ENCODE results near the gene TNIK.
"Not testable (repeated sequence)": the region's sequence is repeated elsewhere in the genome, so short reads cannot be mapped to it uniquely, and the experiment has no call there.

TNIK gene

DNA sequence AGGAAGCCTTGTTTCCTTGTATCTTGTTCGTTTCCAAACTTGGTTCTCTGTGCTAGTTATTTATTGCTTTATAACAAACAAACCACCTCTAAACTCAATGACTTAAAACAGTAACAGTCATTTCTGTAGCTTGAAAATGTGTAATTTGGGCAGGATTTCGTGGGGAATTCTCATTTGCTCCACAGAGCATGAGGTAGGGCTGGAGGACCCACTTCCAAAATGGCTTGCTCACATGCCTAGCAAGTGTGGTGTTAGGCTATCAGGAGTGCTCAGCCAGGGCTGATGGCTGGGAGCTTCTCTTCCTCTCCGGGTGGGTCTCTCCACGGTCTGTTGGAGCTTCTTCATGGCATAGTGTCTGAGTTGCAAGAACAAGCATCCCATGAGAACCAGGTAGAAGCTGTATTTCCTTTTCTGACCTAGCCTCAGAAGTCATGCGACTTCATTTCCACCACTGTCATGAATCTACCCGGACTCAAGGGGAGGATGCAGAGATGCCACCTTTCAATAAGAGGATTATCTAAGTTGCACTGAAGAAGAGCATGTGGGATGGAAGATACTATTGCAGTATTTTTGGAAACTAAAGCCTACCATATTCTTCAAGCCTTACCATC, 8.2 kb upstream of the TNIK start:
- DNase-seq: no peak

DNA sequence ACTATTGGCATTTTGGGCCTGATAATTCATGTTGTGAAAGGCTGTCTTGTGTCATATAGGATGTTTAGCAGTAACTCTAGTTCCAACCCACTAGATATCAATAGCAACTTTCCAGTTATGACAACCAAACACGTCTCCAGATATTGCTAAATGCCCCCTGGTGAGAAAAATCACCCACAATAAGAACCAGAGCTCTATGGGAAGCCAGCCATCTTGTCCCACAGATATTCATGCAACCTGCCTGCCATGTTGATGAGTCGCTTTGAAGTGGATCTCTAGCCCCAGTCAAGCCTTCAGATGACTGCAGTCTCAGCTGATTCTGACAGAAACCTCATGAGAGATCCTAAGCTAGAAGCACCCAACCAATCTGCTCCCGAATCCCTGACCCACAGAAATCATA, 5.6 kb upstream of the TNIK start:
- DNase-seq: no peak

- DNase-seq: no peak
Measured at GRCh38 chr3:171464462-171464861, 4.3 kb upstream of the TNIK start.

GRCh38 chr3:171462224-171462623, 2.0 kb upstream of the TNIK start:
- DNase-seq: no peak

DNA sequence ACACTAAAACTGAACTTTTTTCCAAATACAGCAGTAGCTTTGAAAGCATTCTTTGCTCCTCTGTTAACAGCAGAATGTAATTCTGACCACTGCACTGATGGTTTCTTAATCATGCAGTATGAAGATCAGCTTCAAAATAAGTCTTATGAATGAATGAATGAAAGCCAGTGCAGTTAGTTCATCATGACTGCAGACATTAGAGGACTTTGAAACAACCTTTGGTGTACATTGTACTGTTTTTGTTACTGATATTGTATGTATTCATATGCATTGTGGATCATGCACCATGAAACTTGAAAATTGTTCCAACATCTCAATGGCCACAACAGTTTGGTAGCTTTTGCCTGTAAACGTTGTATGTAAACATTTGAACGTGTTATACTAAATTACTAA, 1.3 kb upstream of the TNIK start:
- no peak for DNase-seq

- DNase-seq: peak; percentile 26
Measured at GRCh38 chr3:171460725-171461524, 720 bp upstream of the TNIK start.

- DNase-seq: peak; percentile 51
Measured at GRCh38 chr3:171459137-171459941, 866 bp downstream of the TNIK start.

DNA sequence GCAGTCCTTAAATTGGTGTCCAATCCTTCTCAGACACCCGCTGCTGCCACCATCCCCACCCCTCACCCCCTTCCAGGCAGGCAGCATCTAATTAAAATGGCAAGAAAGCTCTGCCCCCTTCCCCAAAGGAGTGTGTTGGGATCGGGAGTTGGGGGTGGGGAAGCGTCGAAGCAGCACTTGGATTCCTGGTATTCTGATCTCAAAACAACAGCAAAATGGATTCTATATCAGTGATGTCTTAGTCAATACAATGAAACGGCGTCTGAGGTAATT, 1.4 kb downstream of the TNIK start:
- DNase-seq: no peak

GRCh38 chr3:171458071-171458863, 1.9 kb downstream of the TNIK start:
- DNase-seq: peak; percentile 55

- no peak for DNase-seq
Measured at GRCh38 chr3:171457607-171458061, 2.6 kb downstream of the TNIK start.

- no peak for DNase-seq
Measured at GRCh38 chr3:171456765-171457606, 3.2 kb downstream of the TNIK start.

DNA sequence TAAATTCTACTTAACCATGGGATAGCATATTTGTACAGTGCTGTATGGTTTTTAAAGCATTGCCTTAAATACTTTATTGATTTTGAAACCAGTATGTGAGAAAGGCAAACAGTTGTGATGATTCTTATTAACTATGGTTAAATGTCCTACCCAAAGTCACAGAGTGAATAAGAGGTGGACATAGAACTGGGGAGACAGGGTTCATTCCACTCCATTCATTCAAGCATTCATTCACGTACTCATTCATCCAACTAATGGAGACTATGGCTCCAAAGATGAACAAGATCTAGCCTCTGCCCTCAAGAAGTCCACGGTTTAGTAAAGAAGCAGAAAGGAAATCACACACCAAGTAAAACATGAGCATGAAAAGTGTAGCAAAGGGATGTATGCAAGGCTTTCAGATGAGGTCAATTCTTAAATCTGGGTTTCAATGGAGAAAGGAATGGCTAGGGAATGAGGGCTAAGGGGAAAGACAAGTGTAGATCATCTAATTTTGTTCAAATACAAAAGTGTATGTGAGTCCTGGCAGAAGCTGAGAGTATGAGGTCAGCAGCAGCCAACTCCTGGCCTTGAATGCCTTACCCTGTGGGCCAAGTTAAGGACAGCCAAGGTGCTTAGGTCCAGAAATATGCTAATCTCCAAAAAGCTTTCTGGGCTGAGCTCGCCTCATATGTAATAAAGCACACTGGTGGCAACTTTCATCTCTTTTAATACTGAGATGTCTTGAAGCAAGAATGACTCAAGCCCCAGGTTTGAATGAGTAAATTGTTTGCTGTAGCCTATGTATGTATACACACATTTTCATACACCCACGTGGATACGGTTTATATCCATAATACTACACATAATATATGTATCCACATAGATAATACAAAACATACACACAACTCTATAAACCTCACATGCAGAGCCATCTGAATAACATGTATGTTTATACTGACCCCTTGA, 4.3 kb downstream of the TNIK start:
- no peak for DNase-seq

- DNase-seq: no peak
Measured at GRCh38 chr3:171454041-171454440, 6.2 kb downstream of the TNIK start.

GRCh38 chr3:171453180-171453886, 6.9 kb downstream of the TNIK start:
- DNase-seq: no peak

- no peak for DNase-seq
Measured at GRCh38 chr3:171452328-171452727, 7.9 kb downstream of the TNIK start.

GRCh38 chr3:171451915-171452314, 8.3 kb downstream of the TNIK start:
- no peak for DNase-seq

GRCh38 chr3:171447579-171447891, 12.7 kb downstream of the TNIK start:
- DNase-seq: not testable (repeated sequence)

DNA sequence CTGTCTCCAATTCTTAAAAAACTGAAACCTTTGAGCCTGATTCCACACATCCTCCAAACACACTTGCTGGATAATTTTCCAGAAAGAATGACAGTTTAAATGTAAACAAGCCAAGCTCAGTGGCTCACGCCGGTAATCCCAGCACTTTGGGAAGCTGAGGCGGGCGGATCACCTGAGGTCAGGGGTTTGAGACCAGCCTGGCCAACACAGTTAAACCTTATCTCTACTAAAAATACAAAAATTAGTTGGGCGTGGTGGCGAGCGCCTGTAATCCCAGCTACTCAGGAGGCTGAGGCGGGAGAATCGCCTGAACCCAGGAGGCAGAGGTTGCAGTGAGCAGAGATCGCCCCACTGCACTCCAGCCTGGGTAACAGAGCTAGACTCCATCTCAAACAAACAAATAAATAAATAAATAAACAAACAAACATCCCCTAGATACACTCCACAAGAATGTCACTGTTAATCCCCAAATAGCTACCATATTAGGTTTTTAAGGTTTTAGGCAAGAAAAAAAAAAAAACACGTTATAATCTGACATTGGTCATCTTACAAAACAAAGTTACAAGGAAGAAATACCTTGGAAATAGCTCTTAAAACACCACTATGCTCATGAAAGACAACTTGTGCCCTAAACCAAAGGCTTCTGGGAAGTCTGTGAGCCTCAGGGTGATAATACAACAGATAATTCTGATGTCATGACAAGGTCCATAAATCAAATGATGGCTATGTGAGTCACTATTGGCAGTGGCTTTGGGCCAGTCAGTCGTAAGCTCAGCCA, 13.2 kb downstream of the TNIK start:
- DNase-seq: no peak

- no peak for DNase-seq
Measured at GRCh38 chr3:171446301-171446700, 13.9 kb downstream of the TNIK start.

Data from T-helper 9 cell (primary cell).